GM12875 (cell line): ENCODE results near the gene FBXW12.

ENCODE experiments used
- H3K4me3 ChIP-seq: one replicate; pipeline ENCODE4 v1.5.1; 2011; ENCODE audit warnings: low read depth, low read length, control low read depth
- CTCF ChIP-seq: IDR thresholded peaks from 2 replicates; pipeline ENCODE4 v1.5.1; 2011; ENCODE audit warnings: low read depth, mild to moderate bottlenecking, control low read depth, inconsistent platforms, low read length, moderate library complexity, borderline replicate concordance; ENCODE audit not compliant: insufficient read depth

Gene FBXW12

GRCh38 chr3:48344867-48345507 is 27.0 kb upstream of the FBXW12 start:
- no peak for TF ChIP-seq CTCF

GRCh38 chr3:48345946-48346572 is 26.0 kb upstream of the FBXW12 start:
- no peak overlapping the region for H3K4me3 ChIP-seq
- no peak for TF ChIP-seq CTCF

More at GRCh38 chr3:48344867-48345507, 27.0 kb upstream of the FBXW12 start:
- no peak overlapping the region for H3K4me3 ChIP-seq

GRCh38 chr3:48347500-48347899 is 24.5 kb upstream of the FBXW12 start:
- no peak for TF ChIP-seq CTCF
- no peak overlapping the region for H3K4me3 ChIP-seq

GRCh38 chr3:48352546-48352945 is 19.5 kb upstream of the FBXW12 start:
- no peak for TF ChIP-seq CTCF
- no peak overlapping the region for H3K4me3 ChIP-seq

DNA sequence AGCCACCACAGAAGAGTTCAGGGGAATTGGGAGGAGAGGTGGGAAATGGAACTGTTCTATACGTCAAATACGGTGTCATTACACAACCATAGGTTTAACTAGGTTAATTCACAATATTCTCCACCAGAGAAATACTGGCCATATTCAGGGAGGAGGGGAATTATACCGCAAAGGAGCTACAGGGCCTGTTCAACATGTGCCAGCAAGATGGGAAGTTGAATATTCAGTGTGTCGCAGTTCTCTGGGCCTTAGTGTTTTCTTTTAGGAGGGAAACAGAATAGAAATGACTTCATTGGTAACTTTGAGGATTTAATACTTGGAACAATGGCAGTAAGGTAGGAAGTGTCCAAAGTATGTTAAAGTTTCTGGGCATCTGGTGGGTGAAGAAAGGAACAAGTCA is 18.0 kb upstream of the FBXW12 start:
- no peak for TF ChIP-seq CTCF
- H3K4me3 ChIP-seq, result no peak overlapping the region

DNA sequence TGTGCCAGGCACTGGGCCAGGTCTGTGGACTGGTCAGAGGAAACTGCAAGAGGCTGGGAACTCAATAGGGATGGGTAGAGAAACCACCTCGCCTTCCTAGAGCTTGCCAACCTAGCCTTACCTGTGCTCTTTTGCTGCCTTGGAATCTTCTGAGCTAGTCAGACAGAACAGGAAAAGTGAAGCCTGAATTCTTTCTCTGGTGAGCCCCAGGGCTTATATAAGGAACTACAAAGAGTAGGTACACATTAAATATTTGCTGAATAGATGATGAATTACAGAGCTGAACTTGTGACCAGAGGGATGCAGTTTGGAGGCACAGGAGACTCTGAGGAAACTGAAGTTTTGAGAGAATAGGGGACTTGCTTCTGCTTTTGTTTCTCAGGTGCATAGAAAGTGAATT is 15.6 kb upstream of the FBXW12 start:
- no peak for TF ChIP-seq CTCF
- no peak overlapping the region for H3K4me3 ChIP-seq

DNA sequence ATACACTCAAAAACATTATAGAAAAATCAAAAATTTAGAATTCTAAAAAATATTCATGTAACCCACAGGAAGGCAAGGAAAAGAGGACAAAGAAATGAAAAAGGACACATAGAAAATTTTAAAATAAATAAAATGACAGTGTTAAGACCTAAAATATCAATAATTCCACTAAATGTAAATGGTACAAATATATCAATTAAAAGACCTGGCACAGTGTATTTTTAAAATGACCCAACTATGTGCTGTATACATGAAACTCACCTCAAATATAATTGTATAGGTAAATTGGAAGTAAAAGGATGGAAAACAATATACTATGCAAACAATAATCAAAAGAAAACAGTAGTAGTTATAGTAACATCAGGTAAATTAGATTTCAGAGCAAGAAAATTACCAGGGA is 10.1 kb upstream of the FBXW12 start:
- TF ChIP-seq CTCF, result no peak
- no peak overlapping the region for H3K4me3 ChIP-seq
